ENCODE results near the gene SETD6. TPM values are rescaled to one million over a fixed set of nuclear protein-coding genes. Genes with fewer than 3 reads are reported as not detected.

Gene SETD6
- polyA plus RNA-seq, 1 of the 3 experiments (the other 2 are of a cell fraction): 17.2 TPM

- Histone ChIP-seq H3K4me3 (ENCODE audit: low read depth in 2 of 2, low read length in 1 of 2) (no peak overlapping the region), H3F3A (replicated peaks; ENCODE audit: insufficient read depth) (no peaks in the 10 kb centered on the region), H3K9me2 (no peaks in the 10 kb centered on the region), H3K9me3 (no peaks in the 10 kb centered on the region), H3K4me1 (ENCODE audit: control insufficient read depth in 1 of 2, insufficient read depth in 2 of 2, low read depth in 1 of 2, low read length in 1 of 2) (peaks cover 4 to 23% of the 10 kb centered on the region in 2 experiments; a peak in 2 of 4 replicates), H4K20me1 (ENCODE audit: insufficient read depth) (no peaks in the 10 kb centered on the region), H3K27me3 (ENCODE audit: insufficient read depth) (no peaks in the 10 kb centered on the region), H3K27ac (ENCODE audit: low read depth in 2 of 2, low read length in 1 of 2) (no peak overlapping the region; a peak in 1 of 4 replicates), H3K36me3 (replicated peaks in 1 of 2; ENCODE audit: control insufficient read depth in 1 of 2, insufficient read depth in 2 of 2, low read length in 1 of 2) (peaks cover 0 to 15% of the 10 kb centered on the region in 2 experiments), H3K4me2 (no peak overlapping the region), H2AFZ (ENCODE audit: low read depth) (no peak overlapping the region), H3K9ac (no peak overlapping the region), H3K79me2 (ENCODE audit: insufficient read depth) (peaks cover 8% of the 10 kb centered on the region; the same call in 1 of the 2 replicates)
- WGBS (ENCODE audit: low lambda C conversion rate): 83% methylated on average over 7 of the region's 8 CpGs
- CTCF ChIA-PET: interaction anchor here (3.7 kb wide), 1 partner anchor 10 kb away, joined by 32 read pairs; no protein-coding TSS in a partner anchor
- no peak for DNase-seq
- POLR2A ChIA-PET: no interaction called here
- TF ChIP-seq FOXJ3 (CRISPR knock-in tag; IDR thresholded peaks at IDR 0.05) (no peak), FOXM1 (IDR thresholded peaks at IDR 0.05; ENCODE audit: low read depth) (no peak), SMC3 (IDR thresholded peaks at IDR 0.05; ENCODE audit: low read depth, low read length) (no peak), NFIC (IDR thresholded peaks at IDR 0.05; ENCODE audit: borderline replicate concordance) (no peak), TEAD4 (IDR thresholded peaks at IDR 0.05; ENCODE audit: borderline replicate concordance, insufficient read depth) (no peak), PBX3 (IDR thresholded peaks at IDR 0.05) (no peak), GATA2 (CRISPR knock-in tag; IDR thresholded peaks at IDR 0.05) (no peak), EP300 (IDR thresholded peaks at IDR 0.05; ENCODE audit: borderline replicate concordance in 1 of 2, low read depth in 1 of 2, low read length in 1 of 2) (no peak), RFX5 (IDR thresholded peaks at IDR 0.05; ENCODE audit: low read length) (no peak), YY1 (IDR thresholded peaks at IDR 0.05; ENCODE audit: low read depth) (no peak), GABPA (IDR thresholded peaks at IDR 0.05; ENCODE audit: low read depth) (no peak), POLR2AphosphoS5 (IDR thresholded peaks at IDR 0.05; ENCODE audit: low read depth, low read length) (no peak), MAX (IDR thresholded peaks at IDR 0.05; ENCODE audit: low read depth) (no peak), EZH2phosphoT487 (IDR thresholded peaks at IDR 0.05; ENCODE audit: borderline replicate concordance, low read depth) (no peak)
These were observed 12.9 kb upstream of the SETD6 start for GRCh38 chr16:58502217-58502921.

GRCh38 chr16:58503166-58503862 lies 12.0 kb upstream of the SETD6 start:
- Histone ChIP-seq H3K9me2 (no peaks in the 10 kb centered on the region), H2AFZ (ENCODE audit: low read depth) (no peak overlapping the region), H4K20me1 (ENCODE audit: insufficient read depth) (no peaks in the 10 kb centered on the region), H3K4me2 (no peak overlapping the region), H3K9me3 (no peaks in the 10 kb centered on the region), H3K79me2 (ENCODE audit: insufficient read depth) (peaks cover 8% of the 10 kb centered on the region; the same call in 1 of the 2 replicates), H3K9ac (no peak overlapping the region), H3F3A (replicated peaks; ENCODE audit: insufficient read depth) (no peaks in the 10 kb centered on the region), H3K36me3 (replicated peaks in 1 of 2; ENCODE audit: control insufficient read depth in 1 of 2, insufficient read depth in 2 of 2, low read length in 1 of 2) (peaks cover 0 to 21% of the 10 kb centered on the region in 2 experiments), H3K27ac (ENCODE audit: low read depth in 2 of 2, low read length in 1 of 2) (no peak overlapping the region), H3K27me3 (ENCODE audit: insufficient read depth) (no peaks in the 10 kb centered on the region), H3K4me1 (ENCODE audit: control insufficient read depth in 1 of 2, insufficient read depth in 2 of 2, low read depth in 1 of 2, low read length in 1 of 2) (peaks cover 4 to 23% of the 10 kb centered on the region in 2 experiments; a peak in 2 of 4 replicates), H3K4me3 (ENCODE audit: low read depth in 2 of 2, low read length in 1 of 2) (no peak overlapping the region)
- ChIA-PET CTCF (no interaction called here), POLR2A (no interaction called here)
- DNase-seq: no peak
- 97% methylated on average over 8 of the region's 14 CpGs for WGBS (ENCODE audit: low lambda C conversion rate)
- no peak for TF ChIP-seq POLR2AphosphoS5 (IDR thresholded peaks at IDR 0.05; ENCODE audit: low read depth, low read length)
